Activated CD8-positive, alpha-beta T cell treated with anti-CD3 and anti-CD28 coated beads for 36 hours (primary cell): ENCODE results near the gene ETV6. TPM values are rescaled to one million over a fixed set of nuclear protein-coding genes. Genes with fewer than 3 reads are reported as not detected.

Experiments
- ATAC-seq: fragments of 200-7000 bp; cut with Tn5 transposase; one replicate; pipeline ENCODE4 v1.10.0; 2021; ENCODE audit warnings: mild to moderate bottlenecking, moderate library complexity
- CTCF ChIA-PET: fragments of 350-600 bp; sonication (Branson Sonifier 250); formaldehyde crosslinking; loops from one replicate; lab custom pipeline; 2021; ENCODE audit warnings: antibody characterized with exemption; lab: Charles Lee
- POLR2A ChIA-PET: fragments of 350-600 bp; sonication (Branson Sonifier 250); formaldehyde crosslinking; loops from one replicate; lab custom pipeline; 2021; ENCODE audit warnings: antibody characterized with exemption; lab: Charles Lee
- DNase-seq: peaks from one replicate; pipeline ENCODE4 v3.0.0-alpha.2; 2020
- H3K27ac Mint-ChIP-seq: one replicate; pipeline ENCODE4 v1.8.0; 2021; ENCODE audit warnings: mild to moderate bottlenecking, mixed read lengths
- H3K27me3 Mint-ChIP-seq: one replicate; pipeline ENCODE4 v1.8.0; 2021; ENCODE audit warnings: mixed read lengths
- H3K36me3 Mint-ChIP-seq: one replicate; pipeline ENCODE4 v1.8.0; 2021; ENCODE audit warnings: low read depth, mixed read lengths
- H3K4me1 Mint-ChIP-seq: one replicate; pipeline ENCODE4 v1.8.0; 2021; ENCODE audit warnings: low read depth, mixed read lengths
- H3K4me3 Mint-ChIP-seq: one replicate; pipeline ENCODE4 v1.8.0; 2021; ENCODE audit warnings: mild to moderate bottlenecking, moderate library complexity, mixed read lengths
- H3K9me3 Mint-ChIP-seq: one replicate; pipeline ENCODE4 v1.8.0; 2021; ENCODE audit warnings: mixed read lengths
- CTCF ChIP-seq: fragments of 200-600 bp; IDR thresholded peaks from one replicate; pipeline ENCODE4 v1.8.0; 2022; ENCODE audit warnings: antibody characterized with exemption, mild to moderate bottlenecking
- intact Hi-C: fragments of 100-400 bp; cut with micrococcal nuclease; formaldehyde crosslinking; loops from one replicate; pipeline ENCODE4 v1.10.0; 2022
- total RNA-seq, 2 experiments: library from RNA; stranded (reverse); gene quantifications; one replicate each; pipeline ENCODE4 v1.2.3, GENCODE V29; 2021

Gene ETV6
- total RNA-seq, 2 experiments from 2014 or later = 20.5 to 22.7 TPM

DNA sequence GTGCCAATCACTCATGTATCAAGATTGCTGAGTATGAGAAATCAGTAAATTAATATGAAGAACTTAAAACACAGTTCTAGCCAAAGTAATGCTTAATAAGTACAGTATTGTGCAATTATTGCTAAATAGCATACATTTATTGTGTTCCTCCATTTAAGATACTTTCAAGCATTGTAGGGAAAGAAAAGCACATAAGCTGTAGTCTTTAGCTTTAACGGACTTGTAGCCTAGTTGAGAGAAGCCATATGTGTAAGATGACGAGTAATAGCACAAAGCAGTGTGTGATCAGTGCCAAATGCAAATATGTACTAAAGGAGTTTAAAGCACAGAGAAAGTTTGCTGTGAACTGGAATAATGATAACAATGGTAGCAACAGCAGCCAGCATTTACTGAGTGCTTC lies 38.1 kb downstream of the ETV6 start:
- DNase-seq (no peak), ATAC-seq (no peak)
- TF ChIP-seq CTCF = no peak
- ChIA-PET CTCF (no interaction called here), POLR2A (no interaction called here)
- H3K4me3 Mint-ChIP-seq = no peak overlapping the region
- intact Hi-C loops = no loop called here
- peaks cover 20% of the 10 kb centered on the region for H3K4me1 Mint-ChIP-seq
- H3K36me3 Mint-ChIP-seq = peaks cover 5% of the 10 kb centered on the region
- no peaks in the 10 kb centered on the region for H3K9me3 Mint-ChIP-seq
- no peaks in the 10 kb centered on the region for H3K27me3 Mint-ChIP-seq
- no peak overlapping the region for H3K27ac Mint-ChIP-seq

GRCh38 chr12:11688379-11688778 lies 38.9 kb downstream of the ETV6 start:
- Mint-ChIP-seq H3K9me3 (no peaks in the 10 kb centered on the region), H3K27ac (no peak overlapping the region), H3K36me3 (peaks cover 2% of the 10 kb centered on the region), H3K27me3 (no peaks in the 10 kb centered on the region), H3K4me1 (peaks cover 17% of the 10 kb centered on the region), H3K4me3 (no peak overlapping the region)
- CTCF ChIA-PET = no interaction called here
- intact Hi-C loops = no loop called here
- ATAC-seq (no peak), DNase-seq (no peak)
- no peak for TF ChIP-seq CTCF
- POLR2A ChIA-PET = no interaction called here

GRCh38 chr12:11688831-11689230 lies 39.4 kb downstream of the ETV6 start:
- Mint-ChIP-seq H3K4me3 (no peak overlapping the region), H3K4me1 (peaks cover 13% of the 10 kb centered on the region), H3K27ac (no peak overlapping the region), H3K9me3 (no peaks in the 10 kb centered on the region), H3K27me3 (no peaks in the 10 kb centered on the region), H3K36me3 (peaks cover 2% of the 10 kb centered on the region)
- ATAC-seq (no peak), DNase-seq (no peak)
- intact Hi-C loops = no loop called here
- POLR2A ChIA-PET = no interaction called here
- CTCF ChIA-PET = no interaction called here
- TF ChIP-seq CTCF = no peak

GRCh38 chr12:11689591-11690186 lies 40.2 kb downstream of the ETV6 start:
- DNase-seq = no peak
- ChIA-PET CTCF (no interaction called here), POLR2A (interaction anchor here (0.5 to 0.9 kb wide), 2 partner anchors 14 to 1874 kb away, joined by 3 read pairs; no protein-coding TSS in a partner anchor)
- intact Hi-C loops = no loop called here
- ATAC-seq = no peak
- Mint-ChIP-seq H3K4me1 (peaks cover 10% of the 10 kb centered on the region), H3K27ac (no peak overlapping the region), H3K4me3 (no peak overlapping the region), H3K36me3 (peaks cover 2% of the 10 kb centered on the region), H3K27me3 (no peaks in the 10 kb centered on the region), H3K9me3 (no peaks in the 10 kb centered on the region)
- no peak for TF ChIP-seq CTCF

GRCh38 chr12:11693067-11693466 lies 43.6 kb downstream of the ETV6 start:
- intact Hi-C loops = no loop called here
- TF ChIP-seq CTCF = no peak
- ChIA-PET POLR2A (no interaction called here), CTCF (no interaction called here)
- Mint-ChIP-seq H3K4me3 (no peak overlapping the region), H3K27me3 (no peaks in the 10 kb centered on the region), H3K4me1 (peaks cover 17% of the 10 kb centered on the region), H3K27ac (no peak overlapping the region), H3K9me3 (no peaks in the 10 kb centered on the region), H3K36me3 (peaks cover 7% of the 10 kb centered on the region)
- no peak for DNase-seq
- ATAC-seq = no peak
